ENCODE measurements around the gene IDH3G. TPM values are rescaled to one million over a fixed set of nuclear protein-coding genes. Genes with fewer than 3 reads are reported as not detected.

IDH3G gene
- total and polyA plus RNA-seq, 2 donors (not counting 1 experiment from before 2014, with no cell fraction given), result 44.6 to 55.7 TPM

DNA sequence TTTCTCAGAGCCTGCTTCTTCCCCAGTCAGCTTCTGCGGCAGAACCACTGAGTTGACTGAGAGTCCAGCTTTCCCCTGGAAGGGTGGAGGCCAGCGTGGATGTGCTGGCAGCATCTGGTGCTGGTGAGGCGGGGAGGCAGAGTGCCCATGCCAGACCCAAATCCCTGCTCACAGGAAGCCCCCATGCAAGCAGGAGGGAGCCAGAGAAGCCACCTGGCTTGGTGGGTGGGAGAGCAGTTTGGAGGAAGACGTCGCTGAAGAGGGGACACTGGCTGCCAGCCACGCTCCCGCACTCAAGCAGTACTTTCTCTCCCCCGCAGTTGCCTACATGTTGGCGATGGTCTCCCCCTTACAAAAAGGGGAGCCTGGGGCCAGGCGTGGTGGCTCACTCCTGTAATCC, 30.2 kb upstream of the IDH3G start:
- no peak for TF ChIP-seq EZH2 (IDR thresholded peaks at IDR 0.05; ENCODE audit: low read length, missing control alignments)
- TF ChIP-seq, protein P1, sequence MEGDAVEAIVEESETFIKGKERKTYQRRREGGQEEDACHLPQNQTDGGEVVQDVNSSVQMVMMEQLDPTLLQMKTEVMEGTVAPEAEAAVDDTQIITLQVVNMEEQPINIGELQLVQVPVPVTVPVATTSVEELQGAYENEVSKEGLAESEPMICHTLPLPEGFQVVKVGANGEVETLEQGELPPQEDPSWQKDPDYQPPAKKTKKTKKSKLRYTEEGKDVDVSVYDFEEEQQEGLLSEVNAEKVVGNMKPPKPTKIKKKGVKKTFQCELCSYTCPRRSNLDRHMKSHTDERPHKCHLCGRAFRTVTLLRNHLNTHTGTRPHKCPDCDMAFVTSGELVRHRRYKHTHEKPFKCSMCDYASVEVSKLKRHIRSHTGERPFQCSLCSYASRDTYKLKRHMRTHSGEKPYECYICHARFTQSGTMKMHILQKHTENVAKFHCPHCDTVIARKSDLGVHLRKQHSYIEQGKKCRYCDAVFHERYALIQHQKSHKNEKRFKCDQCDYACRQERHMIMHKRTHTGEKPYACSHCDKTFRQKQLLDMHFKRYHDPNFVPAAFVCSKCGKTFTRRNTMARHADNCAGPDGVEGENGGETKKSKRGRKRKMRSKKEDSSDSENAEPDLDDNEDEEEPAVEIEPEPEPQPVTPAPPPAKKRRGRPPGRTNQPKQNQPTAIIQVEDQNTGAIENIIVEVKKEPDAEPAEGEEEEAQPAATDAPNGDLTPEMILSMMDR (conservative IDR thresholded peaks at IDR 0.05 in 1 of 2, IDR thresholded peaks at IDR 0.05 in 1 of 2; ENCODE audit: low read depth in 1 of 2, low read length in 2 of 2), result no peak

DNA sequence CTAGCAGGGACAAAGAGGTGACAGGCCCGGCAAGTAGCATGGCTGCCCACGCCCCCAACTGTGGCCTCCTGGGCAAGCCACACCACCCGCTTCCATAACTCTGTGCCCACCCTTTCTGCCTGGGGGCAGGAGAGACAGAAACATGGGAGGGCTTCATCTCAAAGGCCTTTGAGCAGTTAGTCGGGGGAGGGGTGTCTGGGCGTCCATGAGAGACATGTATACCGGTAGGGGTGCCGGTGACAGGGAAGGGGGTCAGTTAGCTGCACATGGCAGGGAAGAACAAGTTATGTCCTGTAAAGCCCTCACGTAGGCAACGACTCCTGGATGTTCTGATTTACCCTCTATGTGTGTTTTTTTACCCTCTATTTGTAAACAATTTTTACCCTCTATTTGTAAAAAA, 26.9 kb upstream of the IDH3G start:
- H4K20me1 ChIP-seq (ENCODE audit: control insufficient read depth, extremely low read depth, insufficient read depth, low read length), result no peaks in the 10 kb centered on the region
- H3K9me3 ChIP-seq (ENCODE audit: control insufficient read depth, insufficient read depth, low read depth, low read length), result no peaks in the 10 kb centered on the region
- H2AFZ ChIP-seq (ENCODE audit: low read length), result no peak overlapping the region
- H3K4me1 ChIP-seq (ENCODE audit: control insufficient read depth, extremely low read depth, insufficient read depth, low read length), result no peaks in the 10 kb centered on the region
- H3K36me3 ChIP-seq (ENCODE audit: control insufficient read depth, insufficient read depth, low read length), result no peaks in the 10 kb centered on the region
- H3K79me2 ChIP-seq (ENCODE audit: control insufficient read depth, insufficient read depth, low read length), result no peaks in the 10 kb centered on the region
- TF ChIP-seq, protein P1 (conservative IDR thresholded peaks at IDR 0.05 in 1 of 2, IDR thresholded peaks at IDR 0.05 in 1 of 2; ENCODE audit: low read depth in 1 of 2, low read length in 2 of 2), result no peak
- TF ChIP-seq EZH2 (IDR thresholded peaks at IDR 0.05; ENCODE audit: low read length, missing control alignments), result no peak
- no peak overlapping the region for H3K4me3 ChIP-seq (replicated peaks in 1 of 4; ENCODE audit: control extremely low read depth in 1 of 4, insufficient read depth in 1 of 4, low read depth in 3 of 4, low read length in 4 of 4)
- no peak overlapping the region for H3K27ac ChIP-seq (ENCODE audit: insufficient read depth, low read length)
- peaks cover 9% of the 10 kb centered on the region for H3K27me3 ChIP-seq (ENCODE audit: control insufficient read depth, insufficient read depth, low read length)
- H3K9ac ChIP-seq (ENCODE audit: insufficient read depth, low read length), result no peak overlapping the region
- DNase-seq (ENCODE audit: low read depth in 2 of 2), result no peak
- H3K4me2 ChIP-seq (ENCODE audit: extremely low read depth, insufficient read depth, low read length), result no peak overlapping the region

More for the DNA sequence above, 30.2 kb upstream of the IDH3G start:
- Histone ChIP-seq H4K20me1 (ENCODE audit: control insufficient read depth, extremely low read depth, insufficient read depth, low read length) (no peaks in the 10 kb centered on the region), H3K4me1 (ENCODE audit: control insufficient read depth, extremely low read depth, insufficient read depth, low read length) (no peaks in the 10 kb centered on the region), H2AFZ (ENCODE audit: low read length) (no peak overlapping the region), H3K27ac (ENCODE audit: insufficient read depth, low read length) (no peak overlapping the region), H3K27me3 (ENCODE audit: control insufficient read depth, insufficient read depth, low read length) (peaks cover 19% of the 10 kb centered on the region), H3K9me3 (ENCODE audit: control insufficient read depth, insufficient read depth, low read depth, low read length) (no peaks in the 10 kb centered on the region), H3K4me2 (ENCODE audit: extremely low read depth, insufficient read depth, low read length) (no peak overlapping the region), H3K36me3 (ENCODE audit: control insufficient read depth, insufficient read depth, low read length) (no peaks in the 10 kb centered on the region), H3K79me2 (ENCODE audit: control insufficient read depth, insufficient read depth, low read length) (no peaks in the 10 kb centered on the region), H3K4me3 (replicated peaks in 1 of 4; ENCODE audit: control extremely low read depth in 1 of 4, insufficient read depth in 1 of 4, low read depth in 3 of 4, low read length in 4 of 4) (no peak overlapping the region), H3K9ac (ENCODE audit: insufficient read depth, low read length) (no peak overlapping the region)
- no peak for DNase-seq (ENCODE audit: low read depth in 2 of 2)

DNA sequence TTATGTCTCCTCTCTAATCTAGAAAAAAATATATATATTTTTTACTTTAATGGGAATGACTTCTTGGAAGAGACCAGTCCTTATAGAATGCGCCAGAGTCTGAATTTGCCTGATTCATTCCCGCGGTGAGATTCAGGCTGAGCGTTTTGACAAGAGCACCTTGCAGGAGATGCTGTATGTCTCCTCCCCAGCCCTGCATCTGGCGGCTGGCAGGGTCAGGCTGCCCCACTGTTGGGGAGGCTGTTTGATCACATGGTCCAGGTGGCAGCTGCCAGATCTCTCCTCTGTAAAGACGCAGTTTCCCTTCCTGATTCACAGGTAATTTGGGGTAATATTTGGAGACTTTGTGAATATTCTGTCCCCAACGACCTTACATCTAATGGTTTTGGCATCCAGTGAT, 26.4 kb upstream of the IDH3G start:
- Histone ChIP-seq H4K20me1 (ENCODE audit: control insufficient read depth, extremely low read depth, insufficient read depth, low read length) (no peaks in the 10 kb centered on the region), H3K9ac (ENCODE audit: insufficient read depth, low read length) (no peak overlapping the region), H3K4me2 (ENCODE audit: extremely low read depth, insufficient read depth, low read length) (no peak overlapping the region), H3K36me3 (ENCODE audit: control insufficient read depth, insufficient read depth, low read length) (no peaks in the 10 kb centered on the region), H3K79me2 (ENCODE audit: control insufficient read depth, insufficient read depth, low read length) (no peaks in the 10 kb centered on the region), H3K4me1 (ENCODE audit: control insufficient read depth, extremely low read depth, insufficient read depth, low read length) (no peaks in the 10 kb centered on the region), H3K9me3 (ENCODE audit: control insufficient read depth, insufficient read depth, low read depth, low read length) (no peaks in the 10 kb centered on the region), H2AFZ (ENCODE audit: low read length) (no peak overlapping the region), H3K27me3 (ENCODE audit: control insufficient read depth, insufficient read depth, low read length) (peaks cover 9% of the 10 kb centered on the region), H3K4me3 (replicated peaks in 1 of 4; ENCODE audit: control extremely low read depth in 1 of 4, insufficient read depth in 1 of 4, low read depth in 3 of 4, low read length in 4 of 4) (no peak overlapping the region), H3K27ac (ENCODE audit: insufficient read depth, low read length) (no peak overlapping the region)
- DNase-seq (ENCODE audit: low read depth in 2 of 2), result no peak
- TF ChIP-seq EZH2 (IDR thresholded peaks at IDR 0.05; ENCODE audit: low read length, missing control alignments), result no peak
- TF ChIP-seq, protein P1 (conservative IDR thresholded peaks at IDR 0.05 in 1 of 2, IDR thresholded peaks at IDR 0.05 in 1 of 2; ENCODE audit: low read depth in 1 of 2, low read length in 2 of 2), result no peak

Data from fibroblast of lung (primary cell).